Endothelial cell of umbilical vein (primary cell): ENCODE data around the gene ARMH3. TPM values are rescaled to one million over a fixed set of nuclear protein-coding genes. Genes with fewer than 3 reads are reported as not detected.

ENCODE experiments used
- BruUV-seq: library from RNA; stranded (reverse); fragments of 400-500 nt; replicated peaks from 2 replicates; lab custom pipeline; 2021; lab: Mats Ljungman, UMichigan
- CTCF ChIA-PET: fragments of 300-600, 350-600 bp; sonication (Branson Sonifier 250); formaldehyde crosslinking; loops from one replicate; lab custom pipeline; 2021; ENCODE audit warnings: antibody characterized with exemption, inconsistent platforms; lab: Charles Lee
- POLR2A ChIA-PET: fragments of 300-600, 350-600 bp; sonication (Branson Sonifier 250); formaldehyde crosslinking; loops from one replicate; lab custom pipeline; 2021; ENCODE audit warnings: antibody characterized with exemption, inconsistent platforms; lab: Charles Lee
- DNase-seq: peaks from one replicate; pipeline ENCODE4 v3.0.0-alpha.2; 2011; ENCODE audit warnings: low read depth, low spot score
- FAIRE-seq: peaks from 2 replicates; lab custom pipeline; 2011; peaks lifted over from hg19 to GRCh38; lab: Jason Lieb, UNC
- H2AFZ ChIP-seq: 2 replicates; pipeline ENCODE4 v1.6.0; 2012; ENCODE audit warnings: low read depth, low read length, control low read depth, inconsistent platforms
- H3K27ac ChIP-seq: 2 replicates; pipeline ENCODE4 v1.5.1; 2011; ENCODE audit warnings: low read depth, mild to moderate bottlenecking, control low read depth, low read length, moderate library complexity; ENCODE audit not compliant: insufficient read depth
- H3K27me3 ChIP-seq, 2 experiments: 2 replicates each; pipeline versions ENCODE4 v1.6.0 to v1.6.1; 2011; ENCODE audit warnings: low read length in 2 of 2, mixed read lengths in 1 of 2; ENCODE audit not compliant: control insufficient read depth in 2 of 2, insufficient read depth in 2 of 2
- H3K36me3 ChIP-seq, 2 experiments: 2 replicates in 1 of 2; 3 replicates in 1 of 2; pipeline ENCODE4 v1.5.1; 2011; ENCODE audit warnings: low read length in 2 of 2, mild to moderate bottlenecking in 1 of 2, moderate library complexity in 1 of 2; ENCODE audit not compliant: control insufficient read depth in 2 of 2, insufficient read depth in 2 of 2; ENCODE audit errors: extremely low read depth in 1 of 2
- H3K4me1 ChIP-seq: 3 replicates; pipeline ENCODE4 v1.5.1; 2011; ENCODE audit warnings: mild to moderate bottlenecking, low read length; ENCODE audit not compliant: control insufficient read depth, insufficient read depth; ENCODE audit errors: extremely low read depth
- H3K4me2 ChIP-seq: 2 replicates; pipeline ENCODE4 v1.6.1; 2011; ENCODE audit warnings: low read length, control low read depth, mixed read lengths; ENCODE audit not compliant: insufficient read depth
- H3K4me3 ChIP-seq, 3 experiments: fragments of 200-600 bp in 1 of 3; sonication (generic), shearing (Covaris generic) in 1 of 3; replicated peaks in 1 of 3; 2 replicates each; pipeline ENCODE4 v1.5.1; 2011 to 2016; ENCODE audit warnings: control low read depth in 3 of 3, low read length in 3 of 3, mild to moderate bottlenecking in 2 of 3, inconsistent platforms in 1 of 3, low read depth in 1 of 3, moderate library complexity in 1 of 3; ENCODE audit not compliant: insufficient read depth in 1 of 3
- H3K79me2 ChIP-seq: 2 replicates; pipeline ENCODE4 v1.6.0; 2012; ENCODE audit warnings: low read length, inconsistent platforms; ENCODE audit not compliant: control insufficient read depth, insufficient read depth
- H3K9ac ChIP-seq: replicated peaks from 2 replicates; pipeline ENCODE3; 2011; ENCODE audit warnings: low read length, control low read depth; ENCODE audit not compliant: insufficient read depth; ENCODE audit errors: extremely low read depth
- H3K9me1 ChIP-seq: replicated peaks from 3 replicates; pipeline ENCODE4 v1.6.0; 2011; ENCODE audit warnings: mild to moderate bottlenecking, low read length; ENCODE audit not compliant: control insufficient read depth, insufficient read depth; ENCODE audit errors: extremely low read depth
- H3K9me3 ChIP-seq: replicated peaks from 2 replicates; pipeline ENCODE4 v1.5.1; 2012; ENCODE audit warnings: low read length, inconsistent platforms; ENCODE audit not compliant: control insufficient read depth, insufficient read depth
- H4K20me1 ChIP-seq: replicated peaks from 2 replicates; pipeline ENCODE3; 2011; ENCODE audit warnings: mild to moderate bottlenecking, low read length; ENCODE audit not compliant: control insufficient read depth, insufficient read depth; ENCODE audit errors: extremely low read depth
- CTCF ChIP-seq, 2 donors: IDR thresholded peaks; 1 replicate in 1 of 2; 2 replicates in 1 of 2; pipeline ENCODE4 v1.5.1; 2011; ENCODE audit warnings: low read length in 2 of 2, mild to moderate bottlenecking in 2 of 2, moderate library complexity in 2 of 2, control low read depth in 1 of 2, inconsistent platforms in 1 of 2, low read depth in 1 of 2; ENCODE audit not compliant: insufficient read depth in 1 of 2; ENCODE audit errors: extremely low read depth in 1 of 2
- FOS ChIP-seq: IDR thresholded peaks from 2 replicates; pipeline ENCODE4 v1.6.1; 2011; ENCODE audit warnings: mild to moderate bottlenecking, low read length, moderate library complexity, borderline replicate concordance; ENCODE audit not compliant: insufficient read depth
- GATA2 ChIP-seq: IDR thresholded peaks from 2 replicates; pipeline ENCODE4 v1.7.0; 2011; ENCODE audit warnings: low read depth, mild to moderate bottlenecking, moderate library complexity, mixed read lengths, low read length; ENCODE audit not compliant: insufficient read length, insufficient read depth
- MAX ChIP-seq: IDR thresholded peaks from 2 replicates; pipeline ENCODE4 v1.6.1; 2011; ENCODE audit not compliant: insufficient read depth, insufficient read length
- MYC ChIP-seq: IDR thresholded peaks from one replicate; pipeline ENCODE4 v1.6.1; 2011; ENCODE audit warnings: mild to moderate bottlenecking, low read depth, low read length
- POLR2A ChIP-seq: IDR thresholded peaks from 2 replicates; pipeline ENCODE4 v1.6.1; 2012; ENCODE audit warnings: low read depth, mild to moderate bottlenecking, control low read depth, low read length
- POLR2AphosphoS5 ChIP-seq: IDR thresholded peaks from 2 replicates; pipeline ENCODE4 v1.6.1; 2012; ENCODE audit warnings: low read depth, mild to moderate bottlenecking, control low read depth, low read length, moderate library complexity; ENCODE audit not compliant: insufficient read depth
- dilution Hi-C: fragments of 300-500 bp; cut with MboI; formaldehyde crosslinking; loops from one replicate; pipeline ENCODE4 v1.15.0; 2019; ENCODE audit warnings: low sequenced_read_pairs; ENCODE audit not compliant: extremely low pct_ligation_motif_present
- intact Hi-C: fragments of 100-400 bp; cut with micrococcal nuclease; formaldehyde crosslinking; loops from one replicate; pipeline ENCODE4 v1.10.0; 2022
- polyA plus RNA-seq, 4 experiments: library from polyadenylated mRNA; depleted of rRNA in 3 of 4; stranded (reverse) in 3 of 4; unstranded in 1 of 4; fragments of >200 nt; gene quantifications; 2 replicates each; pipeline versions ENCODE4 v1.2.1 to v1.2.3, GENCODE V29; 2011 to 2012; ENCODE audit warnings: missing spikeins in 1 of 4
- total RNA-seq: library from RNA; stranded (reverse); gene quantifications from 2 replicates; pipeline ENCODE4 v1.2.3, GENCODE V29; 2021

Gene ARMH3
- total and polyA plus RNA-seq, 2 donors (not counting 3 experiments of a cell fraction or from before 2014, with no cell fraction given) = 13.1 to 17.6 TPM

- ChIA-PET CTCF (interaction anchor here (0.6 to 10.5 kb wide), 65 partner anchors 8 to 627 kb away, joined by 3 to 742 read pairs (median 6); partner anchors contain the start of genes ARMH3, HPS6, NOLC1 and NPM3), POLR2A (interaction anchor here (0.6 to 1.4 kb wide), 4 partner anchors 22 to 170 kb away, joined by 3 to 10 read pairs (median 4); partner anchors contain the start of gene OGA)
- no peaks in the 10 kb centered on the region for H4K20me1 ChIP-seq
- H3K9me3 ChIP-seq = no peaks in the 10 kb centered on the region
- no peak for TF ChIP-seq POLR2AphosphoS5
- TF ChIP-seq FOS = no peak
- H3K27ac ChIP-seq = no peak overlapping the region
- no peak overlapping the region for H2AFZ ChIP-seq
- DNase-seq (no peak), FAIRE-seq (no peak)
- no peaks in the 10 kb centered on the region for H3K79me2 ChIP-seq
- dilution Hi-C loops (no loop called here), intact Hi-C loops (loop anchor here (1.0 to 2.0 kb wide), 5 partner anchors 8 to 233 kb away; partner anchors contain the start of gene HPS6)
- H3K4me3 ChIP-seq = peak overlapping the region in 2 of 3 experiments; percentile 1 to 7
- peaks cover 13% of the 10 kb centered on the region for H3K4me1 ChIP-seq
- H3K36me3 ChIP-seq = no peaks in the 10 kb centered on the region
- H3K9me1 ChIP-seq = no peaks in the 10 kb centered on the region
- H3K27me3 ChIP-seq = no peaks in the 10 kb centered on the region
- peak overlapping the region; percentile 76 for H3K4me2 ChIP-seq
- BruUV-seq = no TSS peak
- H3K9ac ChIP-seq = no peak overlapping the region
Observed at GRCh38 chr10:101840102-101840684, 215.8 kb downstream of the ARMH3 start.

GRCh38 chr10:101839416-101840063 is 216.4 kb downstream of the ARMH3 start:
- no peaks in the 10 kb centered on the region for H3K36me3 ChIP-seq
- H3K4me2 ChIP-seq = peak overlapping the region; percentile 76
- TF ChIP-seq POLR2A (no peak), POLR2AphosphoS5 (no peak), MYC (no peak), MAX (no peak), GATA2 (no peak), FOS (no peak), CTCF (IDR thresholded peaks at IDR 0.05; ENCODE audit: extremely low read depth in 1 of 2, insufficient read depth in 1 of 2, low read depth in 1 of 2, low read length in 2 of 2) (no peak)
- FAIRE-seq (peak; percentile 62), DNase-seq (no peak)
- intact Hi-C loops (loop anchor here (1.0 to 2.0 kb wide), 6 partner anchors 8 to 234 kb away; partner anchors contain the start of gene HPS6), dilution Hi-C loops (no loop called here)
- CTCF ChIA-PET = interaction anchor here (1.1 to 10.5 kb wide), 15 partner anchors 9 to 234 kb away, joined by 4 to 742 read pairs (median 27); partner anchors contain the start of gene OGA
- no peaks in the 10 kb centered on the region for H4K20me1 ChIP-seq
- H3K9me1 ChIP-seq = no peaks in the 10 kb centered on the region
- no TSS peak for BruUV-seq
- H3K4me3 ChIP-seq = peak overlapping the region; percentile 1 to 7 (median 6)
- no peaks in the 10 kb centered on the region for H3K79me2 ChIP-seq
- H3K27me3 ChIP-seq = no peaks in the 10 kb centered on the region
- H3K27ac ChIP-seq = no peak overlapping the region
- H2AFZ ChIP-seq = peak overlapping the region; percentile 24
- H3K4me1 ChIP-seq = peaks cover 13% of the 10 kb centered on the region
- POLR2A ChIA-PET = interaction anchor here (0.6 kb wide), 2 partner anchors 38 to 45 kb away, joined by 3 read pairs; no protein-coding TSS in a partner anchor
- no peak overlapping the region for H3K9ac ChIP-seq
- H3K9me3 ChIP-seq = no peaks in the 10 kb centered on the region
